ENCODE data around the gene CAMK2B. TPM values are rescaled to one million over a fixed set of nuclear protein-coding genes. Genes with fewer than 3 reads are reported as not detected.

The CAMK2B gene
- total RNA-seq, 1 donor from 2014 or later: 0.58 TPM

- Mint-ChIP-seq H3K27me3 (peaks cover 22% of the 10 kb centered on the region), H3K9me3 (no peaks in the 10 kb centered on the region), H3K4me3 (no peak overlapping the region), H3K4me1 (peaks cover 8% of the 10 kb centered on the region), H3K36me3 (ENCODE audit: low read depth) (no peaks in the 10 kb centered on the region), H3K27ac (no peak overlapping the region)
- no peak for TF ChIP-seq CTCF (IDR thresholded peaks at IDR 0.05)
- ChIA-PET POLR2A (no interaction called here), CTCF (no interaction called here)
- intact Hi-C loops (cut with micrococcal nuclease): no loop called here
- DNase-seq (peak; percentile 4), ATAC-seq (ENCODE audit: low read depth) (no peak)
Measured at GRCh38 chr7:44288811-44289340, 36.5 kb downstream of the CAMK2B start.

GRCh38 chr7:44288381-44288685 lies 37.1 kb downstream of the CAMK2B start:
- ATAC-seq (ENCODE audit: low read depth) (no peak), DNase-seq (peak; percentile 11)
- H3K27ac Mint-ChIP-seq: no peak overlapping the region
- CTCF ChIA-PET: no interaction called here
- TF ChIP-seq CTCF (IDR thresholded peaks at IDR 0.05): no peak
- POLR2A ChIA-PET: no interaction called here
- H3K27me3 Mint-ChIP-seq: peaks cover 18% of the 10 kb centered on the region
- no peak overlapping the region for H3K4me3 Mint-ChIP-seq
- intact Hi-C loops (cut with micrococcal nuclease): no loop called here
- peaks cover 8% of the 10 kb centered on the region for H3K4me1 Mint-ChIP-seq
- H3K9me3 Mint-ChIP-seq: no peaks in the 10 kb centered on the region
- H3K36me3 Mint-ChIP-seq (ENCODE audit: low read depth): no peaks in the 10 kb centered on the region

- H3K4me3 Mint-ChIP-seq: no peak overlapping the region
- ChIA-PET POLR2A (no interaction called here), CTCF (no interaction called here)
- DNase-seq (peak; percentile 9), ATAC-seq (ENCODE audit: low read depth) (no peak)
- H3K27ac Mint-ChIP-seq: no peak overlapping the region
- H3K4me1 Mint-ChIP-seq: peaks cover 8% of the 10 kb centered on the region
- no peaks in the 10 kb centered on the region for H3K9me3 Mint-ChIP-seq
- intact Hi-C loops (cut with micrococcal nuclease): no loop called here
- no peaks in the 10 kb centered on the region for H3K36me3 Mint-ChIP-seq (ENCODE audit: low read depth)
- TF ChIP-seq CTCF (IDR thresholded peaks at IDR 0.05): no peak
- H3K27me3 Mint-ChIP-seq: peaks cover 13% of the 10 kb centered on the region
Measured at GRCh38 chr7:44287488-44288380, 37.7 kb downstream of the CAMK2B start.

GRCh38 chr7:44286618-44287487 lies 38.5 kb downstream of the CAMK2B start:
- ChIA-PET CTCF (no interaction called here), POLR2A (no interaction called here)
- Mint-ChIP-seq H3K4me1 (peaks cover 8% of the 10 kb centered on the region), H3K36me3 (ENCODE audit: low read depth) (no peaks in the 10 kb centered on the region), H3K27ac (no peak overlapping the region), H3K4me3 (no peak overlapping the region), H3K9me3 (no peaks in the 10 kb centered on the region), H3K27me3 (peaks cover 10% of the 10 kb centered on the region)
- no peak for ATAC-seq (ENCODE audit: low read depth)
- peak; percentile 7 for DNase-seq
- no peak for TF ChIP-seq CTCF (IDR thresholded peaks at IDR 0.05)
- intact Hi-C loops (cut with micrococcal nuclease): no loop called here

- H3K27ac Mint-ChIP-seq: no peak overlapping the region
- CTCF ChIA-PET: no interaction called here
- POLR2A ChIA-PET: no interaction called here
- DNase-seq: peak; percentile 6
- no peaks in the 10 kb centered on the region for H3K36me3 Mint-ChIP-seq (ENCODE audit: low read depth)
- peaks cover 10% of the 10 kb centered on the region for H3K27me3 Mint-ChIP-seq
- no peak for TF ChIP-seq CTCF (IDR thresholded peaks at IDR 0.05)
- H3K9me3 Mint-ChIP-seq: no peaks in the 10 kb centered on the region
- H3K4me3 Mint-ChIP-seq: no peak overlapping the region
- intact Hi-C loops (cut with micrococcal nuclease): no loop called here
- no peak for ATAC-seq (ENCODE audit: low read depth)
- H3K4me1 Mint-ChIP-seq: peaks cover 8% of the 10 kb centered on the region
Measured at GRCh38 chr7:44286182-44286617, 39.2 kb downstream of the CAMK2B start.

Data from activated B cell treated with CpG ODN at 0.5 μM for 24 hours (primary cell).